ENCODE data around the gene NANOS3. TPM values are rescaled to one million over a fixed set of nuclear protein-coding genes. Genes with fewer than 3 reads are reported as not detected.

The NANOS3 gene
- total and polyA plus RNA-seq, 9 of the 15 experiments (the other 6 are each of a cell fraction or from before 2014, with no cell fraction given): not detected

- FAIRE-seq (no peak), ATAC-seq (no peak), DNase-seq (ENCODE audit: extremely low read depth in 1 of 4, low spot score in 3 of 4) (no peak)
- in situ Hi-C loops (cut with MboI): loop anchor here (5.0 kb wide), 1 partner anchor 187 kb away; the partner anchor contains the start of gene MISP3
- H3K36me3 ChIP-seq (ENCODE audit: control insufficient read depth, insufficient read depth, low read length): no peaks in the 10 kb centered on the region
- WGBS (ENCODE audit: insufficient coverage, low coverage, missing lambda C conversion rate): 51% methylated on average over 12 of the region's 26 CpGs
- H3K4me1 ChIP-seq (replicated peaks in 1 of 2; ENCODE audit: control insufficient read depth in 2 of 2, insufficient read depth in 2 of 2, low read length in 2 of 2): peaks cover 21 to 72% of the 10 kb centered on the region in 2 experiments
- ChIA-PET CTCF (ENCODE audit: low intra/inter-chr PET ratio) (no interaction called here), POLR2A (interaction anchor here (0.5 to 2.0 kb wide), 5 partner anchors 12 to 805 kb away, joined by 3 to 7 read pairs (median 3); partner anchors contain the start of gene ZNF333)
- H3K4me2 ChIP-seq (ENCODE audit: insufficient read depth, low read length): no peak overlapping the region
- H2AFZ ChIP-seq (ENCODE audit: low read depth, low read length): no peak overlapping the region
- H4K20me1 ChIP-seq (replicated peaks; ENCODE audit: control insufficient read depth, insufficient read depth, low read length): no peaks in the 10 kb centered on the region
- BruUV-seq (replicated peaks): no TSS peak
- intact Hi-C loops (cut with micrococcal nuclease): loop anchor here (5.0 kb wide), 1 partner anchor 462 kb away; no protein-coding TSS in a partner anchor
- H3K9me1 ChIP-seq (ENCODE audit: control insufficient read depth, insufficient read depth, low read length): no peaks in the 10 kb centered on the region
- no peak overlapping the region for H3K27ac ChIP-seq (ENCODE audit: extremely low read depth, low read depth, low read length)
- H3K9ac ChIP-seq (ENCODE audit: insufficient read depth in 1 of 2, low read depth in 2 of 2, low read length in 2 of 2): peak overlapping the region in 1 of 2 experiments; percentile 85; a peak in 2 of 4 replicates
- H3K9me3 ChIP-seq (replicated peaks; ENCODE audit: control insufficient read depth, insufficient read depth, low read depth, low read length): no peaks in the 10 kb centered on the region
- no peaks in the 10 kb centered on the region for H3K79me2 ChIP-seq (ENCODE audit: control insufficient read depth, insufficient read depth, low read length)
- H3K4me3 ChIP-seq: no peak overlapping the region
- TF ChIP-seq ZBTB12 (CRISPR knock-in tag; IDR thresholded peaks at IDR 0.05) (no peak), TBP (optimal IDR thresholded peaks at IDR 0.05; ENCODE audit: low read depth, low read length) (no peak)
- no peaks in the 10 kb centered on the region for H3K27me3 ChIP-seq (ENCODE audit: control insufficient read depth in 2 of 2, insufficient read depth in 2 of 2, low read length in 2 of 2)
Measured at GRCh38 chr19:13884726-13885591, 8.0 kb downstream of the NANOS3 start.
